Measurements from ENCODE around the gene TRDN.

TRDN gene

DNA sequence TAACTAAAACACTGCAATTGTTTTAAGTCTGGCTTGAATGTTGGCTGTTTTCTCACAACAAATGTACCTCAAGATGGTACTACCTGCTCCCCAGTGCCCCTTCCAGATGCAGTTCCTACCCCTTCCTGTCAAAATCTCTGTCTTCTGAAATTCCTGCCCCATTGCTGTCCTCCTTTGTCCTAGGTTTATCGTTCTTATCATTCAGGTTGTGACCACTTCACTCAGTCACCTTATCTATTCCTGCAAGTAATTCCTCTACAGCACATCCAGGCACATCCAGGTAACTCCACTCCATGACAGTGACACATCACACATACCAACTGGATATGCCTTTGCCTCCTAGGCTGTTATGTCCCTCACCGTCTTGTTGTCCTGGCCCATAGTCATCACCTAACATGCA, 90.2 kb downstream of the TRDN start:
- H4K20me1 ChIP-seq (ENCODE audit: insufficient read depth, low read length) = no peaks in the 10 kb centered on the region
- no peaks in the 10 kb centered on the region for H3F3A ChIP-seq (ENCODE audit: insufficient read depth, low read length)

DNA sequence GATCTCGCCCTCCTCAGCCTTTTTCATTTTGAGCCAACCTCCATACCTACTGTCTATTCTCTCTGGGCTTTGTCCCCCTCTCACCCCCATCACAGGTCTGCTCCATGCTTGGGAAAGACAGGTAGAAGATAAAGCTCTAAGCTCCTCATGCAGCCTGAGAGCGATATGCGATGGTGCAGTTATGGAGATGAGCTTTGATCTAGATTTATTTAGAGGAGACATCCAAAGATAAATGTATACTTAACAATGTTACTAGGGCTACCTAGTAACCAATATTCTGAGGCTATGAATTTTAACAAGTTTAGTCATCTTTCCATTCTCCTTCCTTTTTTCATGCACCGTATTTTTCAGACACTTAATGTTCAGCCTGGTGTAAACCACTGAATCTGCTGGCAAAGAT, 95.3 kb downstream of the TRDN start:
- TF ChIP-seq, protein P1, sequence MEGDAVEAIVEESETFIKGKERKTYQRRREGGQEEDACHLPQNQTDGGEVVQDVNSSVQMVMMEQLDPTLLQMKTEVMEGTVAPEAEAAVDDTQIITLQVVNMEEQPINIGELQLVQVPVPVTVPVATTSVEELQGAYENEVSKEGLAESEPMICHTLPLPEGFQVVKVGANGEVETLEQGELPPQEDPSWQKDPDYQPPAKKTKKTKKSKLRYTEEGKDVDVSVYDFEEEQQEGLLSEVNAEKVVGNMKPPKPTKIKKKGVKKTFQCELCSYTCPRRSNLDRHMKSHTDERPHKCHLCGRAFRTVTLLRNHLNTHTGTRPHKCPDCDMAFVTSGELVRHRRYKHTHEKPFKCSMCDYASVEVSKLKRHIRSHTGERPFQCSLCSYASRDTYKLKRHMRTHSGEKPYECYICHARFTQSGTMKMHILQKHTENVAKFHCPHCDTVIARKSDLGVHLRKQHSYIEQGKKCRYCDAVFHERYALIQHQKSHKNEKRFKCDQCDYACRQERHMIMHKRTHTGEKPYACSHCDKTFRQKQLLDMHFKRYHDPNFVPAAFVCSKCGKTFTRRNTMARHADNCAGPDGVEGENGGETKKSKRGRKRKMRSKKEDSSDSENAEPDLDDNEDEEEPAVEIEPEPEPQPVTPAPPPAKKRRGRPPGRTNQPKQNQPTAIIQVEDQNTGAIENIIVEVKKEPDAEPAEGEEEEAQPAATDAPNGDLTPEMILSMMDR (IDR thresholded peaks at IDR 0.05; ENCODE audit: low read length) = no peak
- no peak for TF ChIP-seq EZH2 (IDR thresholded peaks at IDR 0.05; ENCODE audit: borderline replicate concordance, low read length)
- no peaks in the 10 kb centered on the region for H3K4me1 ChIP-seq (ENCODE audit: insufficient read depth, low read length, severe bottlenecking)
- H3K79me2 ChIP-seq (ENCODE audit: insufficient read depth, low read length) = no peaks in the 10 kb centered on the region
- H3F3A ChIP-seq (ENCODE audit: insufficient read depth, low read length) = no peaks in the 10 kb centered on the region
- no peaks in the 10 kb centered on the region for H3K36me3 ChIP-seq (ENCODE audit: insufficient read depth, low read length)
- H3K9me2 ChIP-seq (ENCODE audit: low read depth, low read length) = no peaks in the 10 kb centered on the region
- H3K4me2 ChIP-seq (ENCODE audit: low read length) = no peak overlapping the region
- H3K4me3 ChIP-seq (ENCODE audit: low read depth, low read length, poor library complexity, severe bottlenecking) = no peak overlapping the region
- H4K20me1 ChIP-seq (ENCODE audit: insufficient read depth, low read length) = no peaks in the 10 kb centered on the region
- H3K27me3 ChIP-seq (ENCODE audit: insufficient read depth, low read length) = no peaks in the 10 kb centered on the region
- H2AFZ ChIP-seq (ENCODE audit: low read length) = no peak overlapping the region
- no peak overlapping the region for H3K27ac ChIP-seq (ENCODE audit: low read depth, low read length, poor library complexity, severe bottlenecking)
- H3K9me3 ChIP-seq (ENCODE audit: low read length) = no peaks in the 10 kb centered on the region
- no peak overlapping the region for H3K9ac ChIP-seq (ENCODE audit: low read length)

More for the DNA sequence above, 90.2 kb downstream of the TRDN start:
- Histone ChIP-seq H3K4me2 (ENCODE audit: low read length) (no peak overlapping the region), H3K27ac (ENCODE audit: low read depth, low read length, poor library complexity, severe bottlenecking) (no peak overlapping the region), H3K4me1 (ENCODE audit: insufficient read depth, low read length, severe bottlenecking) (no peaks in the 10 kb centered on the region), H3K9ac (ENCODE audit: low read length) (no peak overlapping the region), H3K36me3 (ENCODE audit: insufficient read depth, low read length) (no peaks in the 10 kb centered on the region), H3K4me3 (ENCODE audit: low read depth, low read length, poor library complexity, severe bottlenecking) (no peak overlapping the region), H3K27me3 (ENCODE audit: insufficient read depth, low read length) (no peaks in the 10 kb centered on the region), H3K9me3 (ENCODE audit: low read length) (no peaks in the 10 kb centered on the region), H3K79me2 (ENCODE audit: insufficient read depth, low read length) (no peaks in the 10 kb centered on the region), H3K9me2 (ENCODE audit: low read depth, low read length) (no peaks in the 10 kb centered on the region), H2AFZ (ENCODE audit: low read length) (no peak overlapping the region)
- no peak for TF ChIP-seq EZH2 (IDR thresholded peaks at IDR 0.05; ENCODE audit: borderline replicate concordance, low read length)
- TF ChIP-seq, protein P1 (IDR thresholded peaks at IDR 0.05; ENCODE audit: low read length) = no peak

DNA sequence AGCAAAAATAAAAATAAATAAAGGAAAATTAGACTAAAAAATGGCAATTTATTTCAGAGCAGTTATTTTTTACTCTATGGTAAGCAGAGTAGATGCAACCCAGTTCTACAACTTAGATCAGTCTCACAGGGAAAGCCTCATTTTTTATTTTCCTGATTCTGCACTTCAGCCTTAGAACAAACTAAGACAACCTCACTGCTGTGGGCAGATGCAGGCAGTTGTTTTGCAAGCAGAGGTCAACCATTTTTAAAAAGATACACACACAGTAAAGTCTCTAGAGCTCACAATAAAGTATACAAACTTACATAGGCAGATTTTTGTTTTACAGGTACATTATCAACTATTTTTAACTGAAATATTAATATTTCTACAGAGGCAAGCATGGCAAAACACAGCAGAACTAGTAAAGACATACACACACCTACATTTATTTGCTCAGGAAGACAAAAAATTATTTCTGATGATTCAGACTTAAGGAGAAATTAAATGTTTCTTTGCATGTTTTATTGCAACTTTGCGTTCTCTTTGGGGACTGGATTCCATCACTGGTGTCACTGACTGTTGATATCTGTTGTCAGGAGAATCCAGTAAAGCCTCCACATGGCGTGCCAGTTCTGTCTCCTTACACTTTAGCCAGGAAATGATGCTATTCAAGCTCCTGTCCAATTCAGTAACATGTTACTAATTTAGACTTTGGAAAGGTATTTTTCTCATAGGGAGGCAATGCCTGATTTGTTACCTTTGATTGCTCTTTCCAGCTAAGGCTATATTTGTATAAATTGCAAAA, 102.7 kb downstream of the TRDN start:
- Histone ChIP-seq H3K4me2 (ENCODE audit: low read length) (no peak overlapping the region), H2AFZ (ENCODE audit: low read length) (no peak overlapping the region), H3K79me2 (ENCODE audit: insufficient read depth, low read length) (no peaks in the 10 kb centered on the region), H3K4me1 (ENCODE audit: insufficient read depth, low read length, severe bottlenecking) (no peaks in the 10 kb centered on the region), H4K20me1 (ENCODE audit: insufficient read depth, low read length) (no peaks in the 10 kb centered on the region), H3K27ac (ENCODE audit: low read depth, low read length, poor library complexity, severe bottlenecking) (no peak overlapping the region), H3K9ac (ENCODE audit: low read length) (no peak overlapping the region), H3K9me3 (ENCODE audit: low read length) (no peaks in the 10 kb centered on the region), H3K27me3 (ENCODE audit: insufficient read depth, low read length) (no peaks in the 10 kb centered on the region), H3K9me2 (ENCODE audit: low read depth, low read length) (no peaks in the 10 kb centered on the region), H3K4me3 (ENCODE audit: low read depth, low read length, poor library complexity, severe bottlenecking) (no peak overlapping the region), H3F3A (ENCODE audit: insufficient read depth, low read length) (no peaks in the 10 kb centered on the region), H3K36me3 (ENCODE audit: insufficient read depth, low read length) (no peaks in the 10 kb centered on the region)
- TF ChIP-seq, protein P1 (IDR thresholded peaks at IDR 0.05; ENCODE audit: low read length) = no peak
- no peak for TF ChIP-seq EZH2 (IDR thresholded peaks at IDR 0.05; ENCODE audit: borderline replicate concordance, low read length)
